ENCODE data around the gene SERPINB1. TPM values are rescaled to one million over a fixed set of nuclear protein-coding genes. Genes with fewer than 3 reads are reported as not detected.

SERPINB1 gene
- total and polyA plus RNA-seq, 10 of the 15 experiments (the other 5 are each of a cell fraction or from before 2014, with no cell fraction given) = 0.45 to 2.4 (median 0.83) TPM

DNA sequence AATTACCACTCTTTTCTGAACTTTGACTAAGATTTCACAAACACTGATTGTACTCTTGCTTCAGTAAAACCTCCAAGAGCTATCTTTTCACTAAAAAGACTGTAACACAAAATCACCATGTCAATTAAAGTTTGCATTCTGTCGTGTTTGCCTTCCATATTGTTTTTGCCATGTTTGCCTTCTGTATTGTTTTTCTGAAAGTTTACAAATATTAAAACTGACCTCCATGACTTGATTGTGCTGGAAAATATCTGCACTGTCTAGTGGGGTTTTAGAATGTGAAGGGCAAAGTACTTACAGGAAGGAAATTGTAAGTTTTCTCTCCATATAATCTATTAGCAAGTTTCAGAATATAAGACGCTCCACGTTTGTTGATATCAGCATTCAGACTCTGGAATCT is 3.4 kb downstream of the SERPINB1 start (continued):
- TF ChIP-seq, protein P1, sequence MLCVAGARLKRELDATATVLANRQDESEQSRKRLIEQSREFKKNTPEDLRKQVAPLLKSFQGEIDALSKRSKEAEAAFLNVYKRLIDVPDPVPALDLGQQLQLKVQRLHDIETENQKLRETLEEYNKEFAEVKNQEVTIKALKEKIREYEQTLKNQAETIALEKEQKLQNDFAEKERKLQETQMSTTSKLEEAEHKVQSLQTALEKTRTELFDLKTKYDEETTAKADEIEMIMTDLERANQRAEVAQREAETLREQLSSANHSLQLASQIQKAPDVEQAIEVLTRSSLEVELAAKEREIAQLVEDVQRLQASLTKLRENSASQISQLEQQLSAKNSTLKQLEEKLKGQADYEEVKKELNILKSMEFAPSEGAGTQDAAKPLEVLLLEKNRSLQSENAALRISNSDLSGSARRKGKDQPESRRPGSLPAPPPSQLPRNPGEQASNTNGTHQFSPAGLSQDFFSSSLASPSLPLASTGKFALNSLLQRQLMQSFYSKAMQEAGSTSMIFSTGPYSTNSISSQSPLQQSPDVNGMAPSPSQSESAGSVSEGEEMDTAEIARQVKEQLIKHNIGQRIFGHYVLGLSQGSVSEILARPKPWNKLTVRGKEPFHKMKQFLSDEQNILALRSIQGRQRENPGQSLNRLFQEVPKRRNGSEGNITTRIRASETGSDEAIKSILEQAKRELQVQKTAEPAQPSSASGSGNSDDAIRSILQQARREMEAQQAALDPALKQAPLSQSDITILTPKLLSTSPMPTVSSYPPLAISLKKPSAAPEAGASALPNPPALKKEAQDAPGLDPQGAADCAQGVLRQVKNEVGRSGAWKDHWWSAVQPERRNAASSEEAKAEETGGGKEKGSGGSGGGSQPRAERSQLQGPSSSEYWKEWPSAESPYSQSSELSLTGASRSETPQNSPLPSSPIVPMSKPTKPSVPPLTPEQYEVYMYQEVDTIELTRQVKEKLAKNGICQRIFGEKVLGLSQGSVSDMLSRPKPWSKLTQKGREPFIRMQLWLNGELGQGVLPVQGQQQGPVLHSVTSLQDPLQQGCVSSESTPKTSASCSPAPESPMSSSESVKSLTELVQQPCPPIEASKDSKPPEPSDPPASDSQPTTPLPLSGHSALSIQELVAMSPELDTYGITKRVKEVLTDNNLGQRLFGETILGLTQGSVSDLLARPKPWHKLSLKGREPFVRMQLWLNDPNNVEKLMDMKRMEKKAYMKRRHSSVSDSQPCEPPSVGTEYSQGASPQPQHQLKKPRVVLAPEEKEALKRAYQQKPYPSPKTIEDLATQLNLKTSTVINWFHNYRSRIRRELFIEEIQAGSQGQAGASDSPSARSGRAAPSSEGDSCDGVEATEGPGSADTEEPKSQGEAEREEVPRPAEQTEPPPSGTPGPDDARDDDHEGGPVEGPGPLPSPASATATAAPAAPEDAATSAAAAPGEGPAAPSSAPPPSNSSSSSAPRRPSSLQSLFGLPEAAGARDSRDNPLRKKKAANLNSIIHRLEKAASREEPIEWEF (IDR thresholded peaks at IDR 0.05; ENCODE audit: insufficient replicate concordance, low read depth, low read length) = no peak
- TF ChIP-seq SRF (IDR thresholded peaks at IDR 0.05; ENCODE audit: low read depth in 2 of 2, low read length in 2 of 2) (no peak), NR2C2 (IDR thresholded peaks at IDR 0.05; ENCODE audit: borderline replicate concordance, control insufficient read depth, insufficient read length, low read depth) (no peak), FOXM1 (IDR thresholded peaks at IDR 0.05; ENCODE audit: low read depth, low read length) (no peak), YY1 (IDR thresholded peaks at IDR 0.05; ENCODE audit: low read depth, low read length) (no peak), ATF7 (IDR thresholded peaks at IDR 0.05; ENCODE audit: low read depth) (no peak)

DNA sequence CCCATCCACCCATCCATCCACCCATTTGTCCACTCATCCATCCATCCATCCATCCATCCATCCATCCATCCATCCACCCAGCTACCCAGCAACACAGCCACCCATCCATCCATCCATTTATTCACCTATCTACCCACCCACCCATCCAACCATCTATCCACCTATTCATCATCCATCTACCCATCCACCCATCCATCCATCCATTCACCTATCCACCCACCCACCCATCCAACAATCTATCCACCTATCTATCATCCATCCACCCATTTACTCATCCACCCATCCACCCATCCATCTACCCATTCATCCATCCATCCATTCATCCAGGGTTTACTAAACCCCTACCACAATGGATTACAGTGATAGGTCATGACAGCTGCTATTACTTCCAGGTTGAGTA is 7.4 kb downstream of the SERPINB1 start:
- DNase-seq (ENCODE audit: low read depth, low spot score) = no peak
- H3K79me2 ChIP-seq (ENCODE audit: control insufficient read depth, insufficient read depth, low read length) = no peaks in the 10 kb centered on the region
- SMC1A ChIA-PET (ENCODE audit: uncharacterized antibody, unreplicated experiment) = interaction anchor here (1.1 to 3.0 kb wide), 4 partner anchors 11 to 77 kb away, joined by 5 to 12 read pairs (median 5); no protein-coding TSS in a partner anchor
- H3K4me2 ChIP-seq (ENCODE audit: control insufficient read depth, insufficient read depth) = no peak overlapping the region
- ATAC-seq = no peak
- no peak overlapping the region for H3K9ac ChIP-seq (ENCODE audit: control insufficient read depth, insufficient read depth, low read length)
- H3K9me3 ChIP-seq (replicated peaks; ENCODE audit: control insufficient read depth, insufficient read depth, low read length) = no peaks in the 10 kb centered on the region
- in situ Hi-C loops (cut with MboI) (no loop called here), intact Hi-C loops (cut with micrococcal nuclease; ENCODE audit: unreplicated experiment) (no loop called here)
- no peaks in the 10 kb centered on the region for H3K4me1 ChIP-seq (ENCODE audit: control insufficient read depth, insufficient read depth, low read length)
- TF ChIP-seq, protein P2, sequence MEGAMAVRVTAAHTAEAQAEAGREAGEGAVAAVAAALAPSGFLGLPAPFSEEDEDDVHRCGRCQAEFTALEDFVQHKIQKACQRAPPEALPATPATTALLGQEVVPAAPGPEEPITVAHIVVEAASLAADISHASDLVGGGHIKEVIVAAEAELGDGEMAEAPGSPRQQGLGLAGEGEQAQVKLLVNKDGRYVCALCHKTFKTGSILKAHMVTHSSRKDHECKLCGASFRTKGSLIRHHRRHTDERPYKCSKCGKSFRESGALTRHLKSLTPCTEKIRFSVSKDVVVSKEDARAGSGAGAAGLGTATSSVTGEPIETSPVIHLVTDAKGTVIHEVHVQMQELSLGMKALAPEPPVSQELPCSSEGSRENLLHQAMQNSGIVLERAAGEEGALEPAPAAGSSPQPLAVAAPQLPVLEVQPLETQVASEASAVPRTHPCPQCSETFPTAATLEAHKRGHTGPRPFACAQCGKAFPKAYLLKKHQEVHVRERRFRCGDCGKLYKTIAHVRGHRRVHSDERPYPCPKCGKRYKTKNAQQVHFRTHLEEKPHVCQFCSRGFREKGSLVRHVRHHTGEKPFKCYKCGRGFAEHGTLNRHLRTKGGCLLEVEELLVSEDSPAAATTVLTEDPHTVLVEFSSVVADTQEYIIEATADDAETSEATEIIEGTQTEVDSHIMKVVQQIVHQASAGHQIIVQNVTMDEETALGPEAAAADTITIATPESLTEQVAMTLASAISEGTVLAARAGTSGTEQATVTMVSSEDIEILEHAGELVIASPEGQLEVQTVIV (IDR thresholded peaks at IDR 0.05; ENCODE audit: borderline replicate concordance, partially characterized antibody) = peak; percentile 9
- TF ChIP-seq BMI1 (IDR thresholded peaks at IDR 0.05; ENCODE audit: borderline replicate concordance) = no peak
- no peak overlapping the region for H3K4me3 ChIP-seq
- RAD21 ChIA-PET (ENCODE audit: unreplicated experiment) = interaction anchor here (1.3 kb wide), 1 partner anchor 12 kb away, joined by 3 read pairs; no protein-coding TSS in a partner anchor
- no peak overlapping the region for H2AFZ ChIP-seq (ENCODE audit: control insufficient read depth, low read depth, low read length)
- H3K27ac ChIP-seq (ENCODE audit: control insufficient read depth, insufficient read depth) = no peak overlapping the region
- H3K27me3 ChIP-seq (replicated peaks in 1 of 2; ENCODE audit: control insufficient read depth in 2 of 2, insufficient read depth in 2 of 2, low read length in 1 of 2) = no peaks in the 10 kb centered on the region; a peak in 2 of 4 replicates
- no peaks in the 10 kb centered on the region for H3K36me3 ChIP-seq (ENCODE audit: control insufficient read depth in 2 of 2, insufficient read depth in 2 of 2, low read length in 1 of 2)
- CTCF ChIA-PET = interaction anchor here (0.6 to 2.0 kb wide), 6 partner anchors 9 to 421 kb away, joined by 3 to 12 read pairs (median 6); no protein-coding TSS in a partner anchor
- no peaks in the 10 kb centered on the region for H4K20me1 ChIP-seq (ENCODE audit: control insufficient read depth, insufficient read depth)
- no TSS peak for BruUV-seq (replicated peaks)
- POLR2A ChIA-PET = no interaction called here
- no peak for FAIRE-seq
